GM06990 (cell line): ENCODE results near the gene FRMD6.

ENCODE experiments used
- DNase-seq: peaks from one replicate; pipeline ENCODE4 v3.0.0-alpha.2; 2011; ENCODE audit not compliant: insufficient read length; ENCODE audit errors: extremely low read depth
- H3K27me3 ChIP-seq: replicated peaks from 2 replicates; pipeline ENCODE4 v1.6.0; 2011; ENCODE audit warnings: low read length; ENCODE audit not compliant: control insufficient read depth, insufficient read depth
- H3K36me3 ChIP-seq: 2 replicates; pipeline ENCODE4 v1.5.1; 2011; ENCODE audit warnings: low read length; ENCODE audit not compliant: control insufficient read depth, insufficient read depth
- H3K4me3 ChIP-seq: replicated peaks from 2 replicates; pipeline ENCODE4 v1.5.1; 2011; ENCODE audit warnings: low read depth, mild to moderate bottlenecking, control low read depth, low read length
- CTCF ChIP-seq: IDR thresholded peaks from 2 replicates; pipeline ENCODE4 v1.5.1; 2011; ENCODE audit warnings: low read length, control low read depth, mild to moderate bottlenecking, inconsistent platforms; ENCODE audit not compliant: insufficient read depth, poor library complexity, severe bottlenecking

The FRMD6 gene

GRCh38 chr14:51622376-51622775 lies 29.3 kb upstream of the FRMD6 start:
- no peak for DNase-seq
- TF ChIP-seq CTCF, result no peak
- no peak overlapping the region for H3K4me3 ChIP-seq
- H3K27me3 ChIP-seq, result no peaks in the 10 kb centered on the region
- H3K36me3 ChIP-seq, result no peaks in the 10 kb centered on the region

GRCh38 chr14:51624955-51625569 lies 26.6 kb upstream of the FRMD6 start:
- Histone ChIP-seq H3K36me3 (no peaks in the 10 kb centered on the region), H3K4me3 (no peak overlapping the region), H3K27me3 (no peaks in the 10 kb centered on the region)
- DNase-seq, result no peak
- TF ChIP-seq CTCF, result no peak

GRCh38 chr14:51626185-51626584 lies 25.5 kb upstream of the FRMD6 start:
- H3K27me3 ChIP-seq, result no peaks in the 10 kb centered on the region
- H3K36me3 ChIP-seq, result no peaks in the 10 kb centered on the region
- no peak for TF ChIP-seq CTCF
- DNase-seq, result no peak
- H3K4me3 ChIP-seq, result no peak overlapping the region

GRCh38 chr14:51626788-51627187 lies 24.9 kb upstream of the FRMD6 start:
- TF ChIP-seq CTCF, result no peak
- no peaks in the 10 kb centered on the region for H3K27me3 ChIP-seq
- DNase-seq, result no peak
- no peaks in the 10 kb centered on the region for H3K36me3 ChIP-seq
- H3K4me3 ChIP-seq, result no peak overlapping the region

GRCh38 chr14:51627313-51627712 lies 24.4 kb upstream of the FRMD6 start:
- H3K27me3 ChIP-seq, result no peaks in the 10 kb centered on the region
- no peak for DNase-seq
- no peaks in the 10 kb centered on the region for H3K36me3 ChIP-seq
- TF ChIP-seq CTCF, result no peak
- H3K4me3 ChIP-seq, result no peak overlapping the region

GRCh38 chr14:51628238-51628637 lies 23.5 kb upstream of the FRMD6 start:
- Histone ChIP-seq H3K36me3 (no peaks in the 10 kb centered on the region), H3K4me3 (no peak overlapping the region), H3K27me3 (no peaks in the 10 kb centered on the region)
- DNase-seq, result no peak
- TF ChIP-seq CTCF, result no peak
